ENCODE results near the gene TIMM17B.

TIMM17B gene

GRCh38 chrX:48902135-48902534 lies 4.6 kb upstream of the TIMM17B start:
- Histone ChIP-seq H3K9me3 (no peaks in the 10 kb centered on the region), H3K4me1 (no peaks in the 10 kb centered on the region), H3K27me3 (no peaks in the 10 kb centered on the region), H3K4me3 (ENCODE audit: low read depth, low read length) (no peak overlapping the region), H3K36me3 (peaks cover 13% of the 10 kb centered on the region)
- no peak for TF ChIP-seq CTCF (IDR thresholded peaks at IDR 0.05; ENCODE audit: low read depth, low read length)
- DNase-seq, result no peak

- H3K36me3 ChIP-seq, result peaks cover 13% of the 10 kb centered on the region
- DNase-seq, result no peak
- H3K4me1 ChIP-seq, result no peaks in the 10 kb centered on the region
- H3K4me3 ChIP-seq (ENCODE audit: low read depth, low read length), result no peak overlapping the region
- no peaks in the 10 kb centered on the region for H3K9me3 ChIP-seq
- H3K27me3 ChIP-seq, result no peaks in the 10 kb centered on the region
- no peak for TF ChIP-seq CTCF (IDR thresholded peaks at IDR 0.05; ENCODE audit: low read depth, low read length)
Observed at GRCh38 chrX:48901069-48901468, 3.5 kb upstream of the TIMM17B start.

GRCh38 chrX:48899078-48899410 lies 1.5 kb upstream of the TIMM17B start:
- TF ChIP-seq CTCF (IDR thresholded peaks at IDR 0.05; ENCODE audit: low read depth, low read length), result no peak
- DNase-seq, result no peak
- H3K4me3 ChIP-seq (ENCODE audit: low read depth, low read length), result no peak overlapping the region; the same call in 1 of the 2 replicates
- H3K27me3 ChIP-seq, result no peaks in the 10 kb centered on the region
- H3K9me3 ChIP-seq, result no peaks in the 10 kb centered on the region
- H3K4me1 ChIP-seq, result no peaks in the 10 kb centered on the region
- H3K36me3 ChIP-seq, result peaks cover 13% of the 10 kb centered on the region

GRCh38 chrX:48897157-48897624 lies 377 bp downstream of the TIMM17B start:
- H3K4me3 ChIP-seq (ENCODE audit: low read depth, low read length), result peak overlapping the region; percentile 89
- H3K36me3 ChIP-seq, result peaks cover 9% of the 10 kb centered on the region; the same call in 1 of the 2 replicates
- H3K27me3 ChIP-seq, result no peaks in the 10 kb centered on the region
- no peak for TF ChIP-seq CTCF (IDR thresholded peaks at IDR 0.05; ENCODE audit: low read depth, low read length)
- DNase-seq, result peak; percentile 84
- no peaks in the 10 kb centered on the region for H3K4me1 ChIP-seq
- no peaks in the 10 kb centered on the region for H3K9me3 ChIP-seq

GRCh38 chrX:48896611-48897011 lies 957 bp downstream of the TIMM17B start:
- Histone ChIP-seq H3K27me3 (no peaks in the 10 kb centered on the region), H3K4me3 (ENCODE audit: low read depth, low read length) (peak overlapping the region; percentile 89), H3K4me1 (no peaks in the 10 kb centered on the region), H3K36me3 (0 out of 2 replicates have a peak, but pooled peaks cover 7% of the 10 kb centered on the region), H3K9me3 (no peaks in the 10 kb centered on the region)
- no peak for DNase-seq
- no peak for TF ChIP-seq CTCF (IDR thresholded peaks at IDR 0.05; ENCODE audit: low read depth, low read length)

GRCh38 chrX:48894891-48895290 lies 2.7 kb downstream of the TIMM17B start:
- TF ChIP-seq CTCF (IDR thresholded peaks at IDR 0.05; ENCODE audit: low read depth, low read length), result no peak
- no peaks in the 10 kb centered on the region for H3K36me3 ChIP-seq
- no peaks in the 10 kb centered on the region for H3K9me3 ChIP-seq
- no peak overlapping the region for H3K4me3 ChIP-seq (ENCODE audit: low read depth, low read length)
- no peaks in the 10 kb centered on the region for H3K4me1 ChIP-seq
- DNase-seq, result no peak
- H3K27me3 ChIP-seq, result no peaks in the 10 kb centered on the region

Data from BE2C (cell line).